ENCODE measurements around the gene NRCAM.
"Not testable (repeated sequence)": the region's sequence is repeated elsewhere in the genome, so short reads cannot be mapped to it uniquely, and the experiment has no call there.

DNA sequence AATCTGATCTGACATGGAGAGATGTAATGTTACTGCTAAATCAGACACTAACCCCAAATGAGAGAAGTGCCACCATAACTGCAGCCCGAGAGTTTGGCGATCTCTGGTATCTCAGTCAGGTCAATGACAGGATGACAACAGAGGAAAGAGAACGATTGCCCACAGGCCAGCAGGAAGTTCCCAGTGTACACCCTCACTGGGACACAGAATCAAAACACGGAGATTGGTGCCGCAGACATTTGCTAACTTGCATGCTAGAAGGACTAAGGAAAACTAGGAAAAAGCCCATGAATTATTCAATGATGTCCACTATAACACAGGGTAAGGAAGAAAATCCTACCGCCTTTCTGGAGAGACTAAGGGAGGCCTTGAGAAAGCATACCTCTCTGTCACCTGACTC is 115.8 kb downstream of the NRCAM start:
- not testable (repeated sequence) for TF ChIP-seq EP300, POLR2AphosphoS5 (IDR thresholded peaks at IDR 0.05)

All from gastroesophageal sphincter (tissue), 2 donors.